H9 (cell line): ENCODE measurements around the gene SNTG2. TPM values are rescaled to one million over a fixed set of nuclear protein-coding genes. Genes with fewer than 3 reads are reported as not detected.
A peak's percentile ranks its signal among the peaks of the same experiment; 100 is the strongest.

Experiments used
- DNase-seq: peaks from one replicate; pipeline ENCODE4 v3.0.0-alpha.2; 2017
- H2AFZ ChIP-seq: one replicate; pipeline ENCODE4 v1.6.1; 2013; ENCODE audit warnings: mild to moderate bottlenecking, low read length, control low read depth, moderate library complexity
- H2AK5ac ChIP-seq: 2 replicates; pipeline ENCODE4 v1.6.1; 2013; ENCODE audit warnings: low read length, control low read depth, mixed read lengths; ENCODE audit not compliant: insufficient read length
- H2BK120ac ChIP-seq: one replicate; pipeline ENCODE4 v1.6.1; 2013; ENCODE audit warnings: low read depth, mild to moderate bottlenecking, low read length, control low read depth, inconsistent platforms; ENCODE audit not compliant: poor library complexity, severe bottlenecking
- H2BK12ac ChIP-seq: 2 replicates; pipeline ENCODE4 v1.6.1; 2013; ENCODE audit warnings: low read length, control low read depth, mixed read lengths, low read depth; ENCODE audit not compliant: insufficient read length
- H2BK15ac ChIP-seq: 2 replicates; pipeline ENCODE4 v1.6.1; 2013; ENCODE audit warnings: low read depth, low read length, control low read depth
- H2BK20ac ChIP-seq: one replicate; pipeline ENCODE4 v1.6.1; 2013; ENCODE audit warnings: low read depth, mild to moderate bottlenecking, low read length, control low read depth, inconsistent platforms; ENCODE audit not compliant: poor library complexity, severe bottlenecking
- H2BK5ac ChIP-seq: 2 replicates; pipeline ENCODE4 v1.6.1; 2013; ENCODE audit warnings: low read length, control low read depth, mixed read lengths; ENCODE audit not compliant: insufficient read length
- H3K14ac ChIP-seq: 2 replicates; pipeline ENCODE4 v1.6.1; 2013; ENCODE audit warnings: low read length, control low read depth; ENCODE audit not compliant: insufficient read depth
- H3K18ac ChIP-seq: 2 replicates; pipeline ENCODE4 v1.6.1; 2013; ENCODE audit warnings: low read depth, mild to moderate bottlenecking, mixed read lengths, low read length, control low read depth; ENCODE audit not compliant: insufficient read length
- H3K23ac ChIP-seq: 2 replicates; pipeline ENCODE4 v1.6.1; 2013; ENCODE audit warnings: low read length, control low read depth, mixed read lengths, low read depth; ENCODE audit not compliant: insufficient read length
- H3K23me2 ChIP-seq: 2 replicates; pipeline ENCODE4 v1.6.1; 2013; ENCODE audit warnings: low read depth, mild to moderate bottlenecking, mixed read lengths, low read length, control low read depth; ENCODE audit not compliant: insufficient read length, poor library complexity, severe bottlenecking
- H3K27ac ChIP-seq: 2 replicates; pipeline ENCODE4 v1.5.1; 2013; ENCODE audit warnings: low read length, control low read depth, mixed read lengths, low read depth; ENCODE audit not compliant: insufficient read length
- H3K27me3 ChIP-seq: 2 replicates; pipeline ENCODE4 v1.6.1; 2013; ENCODE audit warnings: low read length, control low read depth, inconsistent platforms; ENCODE audit not compliant: insufficient read depth
- H3K4ac ChIP-seq: 2 replicates; pipeline ENCODE4 v1.6.1; 2013; ENCODE audit warnings: low read depth, mild to moderate bottlenecking, control low read depth, inconsistent platforms, low read length, moderate library complexity
- H3K4me1 ChIP-seq: 2 replicates; pipeline ENCODE4 v1.6.1; 2013; ENCODE audit warnings: low read length, control low read depth, inconsistent platforms; ENCODE audit not compliant: insufficient read depth
- H3K4me2 ChIP-seq: 2 replicates; pipeline ENCODE4 v1.6.1; 2013; ENCODE audit warnings: low read length, control low read depth, mixed read lengths; ENCODE audit not compliant: insufficient read length, insufficient read depth
- H3K56ac ChIP-seq: 2 replicates; pipeline ENCODE4 v1.6.1; 2013; ENCODE audit warnings: low read depth, mild to moderate bottlenecking, mixed read lengths, low read length, control low read depth; ENCODE audit not compliant: insufficient read length
- H3K79me1 ChIP-seq: 2 replicates; pipeline ENCODE4 v1.6.1; 2013; ENCODE audit warnings: low read depth, mild to moderate bottlenecking, moderate library complexity, low read length, control low read depth, inconsistent platforms; ENCODE audit not compliant: insufficient read depth, poor library complexity, severe bottlenecking
- H3K79me2 ChIP-seq: 2 replicates; pipeline ENCODE4 v1.6.1; 2013; ENCODE audit warnings: low read length, control low read depth, inconsistent platforms; ENCODE audit not compliant: insufficient read depth
- H3K9ac ChIP-seq: 2 replicates; pipeline ENCODE4 v1.6.1; 2013; ENCODE audit warnings: low read length, control low read depth, mixed read lengths; ENCODE audit not compliant: insufficient read length; ENCODE audit errors: extremely low read depth
- H3K9me3 ChIP-seq: one replicate; pipeline ENCODE4 v1.6.1; 2013; ENCODE audit warnings: low read depth, low read length, inconsistent platforms; ENCODE audit not compliant: control insufficient read depth
- H3T11ph ChIP-seq: one replicate; pipeline ENCODE4 v1.6.1; 2013; ENCODE audit warnings: mild to moderate bottlenecking, low read length, control low read depth, inconsistent platforms
- H4K20me1 ChIP-seq: one replicate; pipeline ENCODE4 v1.6.1; 2013; ENCODE audit not compliant: control insufficient read depth, insufficient read length, insufficient read depth
- H4K5ac ChIP-seq: 2 replicates; pipeline ENCODE4 v1.6.1; 2013; ENCODE audit warnings: low read depth, mild to moderate bottlenecking, mixed read lengths, low read length, control low read depth; ENCODE audit not compliant: insufficient read length
- H4K8ac ChIP-seq: replicated peaks from 2 replicates; pipeline ENCODE4 v1.6.1; 2013; ENCODE audit warnings: low read length, control low read depth, mixed read lengths, low read depth; ENCODE audit not compliant: insufficient read length
- H4K91ac ChIP-seq: 2 replicates; pipeline ENCODE4 v1.6.1; 2013; ENCODE audit warnings: low read depth, mild to moderate bottlenecking, moderate library complexity, mixed read lengths, low read length, control low read depth; ENCODE audit not compliant: insufficient read length
- H3K27ac Mint-ChIP-seq, 3 experiments: 2 replicates in 2 of 3; 3 replicates in 1 of 3; pipeline ENCODE4 v1.8.0; 2020 to 2021; ENCODE audit warnings: mixed read lengths in 3 of 3, mild to moderate bottlenecking in 1 of 3, moderate library complexity in 1 of 3
- H3K27me3 Mint-ChIP-seq: 2 replicates; pipeline ENCODE4 v1.8.0; 2021; ENCODE audit warnings: low read depth, mild to moderate bottlenecking, moderate library complexity, mixed read lengths
- H3K36me3 Mint-ChIP-seq, 3 experiments: 2 replicates in 2 of 3; 3 replicates in 1 of 3; pipeline ENCODE4 v1.8.0; 2020 to 2021; ENCODE audit warnings: low read depth in 3 of 3, mixed read lengths in 3 of 3; ENCODE audit not compliant: insufficient read depth in 1 of 3
- H3K4me1 Mint-ChIP-seq, 2 experiments: 2 replicates each; pipeline ENCODE4 v1.8.0; 2020; ENCODE audit warnings: mixed read lengths in 2 of 2
- H3K4me3 Mint-ChIP-seq, 2 experiments: 2 replicates in 1 of 2; 3 replicates in 1 of 2; pipeline ENCODE4 v1.8.0; 2020 to 2021; ENCODE audit warnings: mild to moderate bottlenecking in 2 of 2, mixed read lengths in 2 of 2, moderate library complexity in 1 of 2
- H3K9me3 Mint-ChIP-seq, 2 experiments: 2 replicates in 1 of 2; 3 replicates in 1 of 2; pipeline ENCODE4 v1.8.0; 2020; ENCODE audit warnings: mild to moderate bottlenecking in 2 of 2, mixed read lengths in 2 of 2, moderate library complexity in 1 of 2
- CTCF ChIP-seq: fragments of 200-600 bp; sonication (generic); conservative IDR thresholded peaks from 3 replicates; pipeline ENCODE4 v1.8.0; 2021; ENCODE audit warnings: antibody characterized with exemption, mild to moderate bottlenecking
- WGBS: extraction: QIAGEN DNeasy Blood & Tissue Kit; methylation state at CpG from one replicate; pipeline ENCODE4 v1.1.7; 2013; ENCODE audit warnings: missing lambda C conversion rate, low lambda C conversion rate, mixed read lengths; ENCODE audit not compliant: insufficient read length; ENCODE audit errors: extremely low coverage; 5-methylcytosine and 5-hydroxymethylcytosine counted together
- total RNA-seq: library from RNA; stranded (reverse); gene quantifications from 2 replicates; pipeline ENCODE4 v1.2.1, GENCODE V29; 2021

The SNTG2 gene
- total RNA-seq, 1 experiment from 2014 or later, result 13.2 TPM

DNA sequence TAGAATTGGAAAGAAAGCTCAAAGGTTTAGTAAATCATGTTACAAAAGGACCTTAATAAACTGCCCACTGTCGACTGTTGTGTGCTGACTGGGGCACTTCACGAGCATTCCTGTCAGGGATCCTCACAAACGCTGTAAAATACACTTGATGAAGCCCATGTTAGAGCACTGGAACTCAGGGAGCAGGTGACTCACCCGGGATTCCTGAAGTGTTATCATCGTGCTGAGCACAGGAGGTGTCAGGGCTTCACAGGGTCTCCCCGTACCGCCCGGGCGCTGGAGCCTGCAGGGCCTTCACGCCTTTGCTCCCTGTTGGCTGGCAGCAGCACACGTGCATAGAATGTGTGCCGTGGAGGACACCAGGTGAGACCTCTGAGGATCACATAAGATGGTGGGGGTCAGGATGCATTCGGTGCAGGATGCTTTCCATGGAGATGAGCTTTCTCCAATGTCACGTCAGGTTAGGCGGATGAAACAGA is 187.3 kb downstream of the SNTG2 start:
- Histone ChIP-seq H3K4me2 (no peak overlapping the region), H2BK120ac (no peak overlapping the region), H3K79me1 (no peaks in the 10 kb centered on the region), H3K23ac (no peak overlapping the region), H3K18ac (no peak overlapping the region), H3K4me1 (no peaks in the 10 kb centered on the region), H3K79me2 (no peaks in the 10 kb centered on the region), H2BK15ac (no peak overlapping the region), H2AFZ (no peak overlapping the region), H2BK12ac (no peak overlapping the region), H2BK20ac (no peak overlapping the region), H3K27me3 (no peaks in the 10 kb centered on the region), H3T11ph (no peak overlapping the region), H3K9ac (no peak overlapping the region), H4K5ac (no peak overlapping the region), H3K9me3 (no peaks in the 10 kb centered on the region), H3K23me2 (no peaks in the 10 kb centered on the region), H2BK5ac (no peak overlapping the region), H4K20me1 (no peaks in the 10 kb centered on the region), H3K4ac (no peak overlapping the region), H3K27ac (no peak overlapping the region), H3K56ac (no peak overlapping the region), H2AK5ac (no peak overlapping the region), H3K14ac (no peak overlapping the region; the same call in 1 of the 2 replicates), H4K8ac (no peak overlapping the region), H4K91ac (no peak overlapping the region)
- DNase-seq, result no peak
- no peak for TF ChIP-seq CTCF
- WGBS, result no CpG with 5 or more reads among the region's 15 CpGs
- H3K4me1 Mint-ChIP-seq, result peaks cover 3 to 5% of the 10 kb centered on the region in 2 experiments; a peak in 3 of 4 replicates
- H3K36me3 Mint-ChIP-seq, result peaks cover 17 to 22% (median 19%) of the 10 kb centered on the region in 3 experiments; a peak in 6 of 7 replicates
- no peak overlapping the region for H3K4me3 Mint-ChIP-seq
- 0 out of 5 replicates have a peak, but pooled peaks cover 0 to 4% of the 10 kb centered on the region in 2 experiments for H3K9me3 Mint-ChIP-seq
- no peaks in the 10 kb centered on the region for H3K27me3 Mint-ChIP-seq
- peak overlapping the region in 1 of 3 experiments; percentile 33; a peak in 1 of 7 replicates for H3K27ac Mint-ChIP-seq
